IMR-90 (cell line): Measurements from ENCODE around the gene TBC1D8. TPM values are rescaled to one million over a fixed set of nuclear protein-coding genes. Genes with fewer than 3 reads are reported as not detected.

ENCODE experiments used
- ATAC-seq: fragments of 200-7000 bp; cut with Tn5 transposase; 2 replicates; pipeline ENCODE4 v1.9.1; 2020; ENCODE audit warnings: low read depth, mild to moderate bottlenecking, moderate library complexity
- BruUV-seq: library from RNA; stranded (reverse); fragments of 400-500 nt; replicated peaks from 2 replicates; lab custom pipeline; 2021; lab: Mats Ljungman, UMichigan
- CTCF ChIA-PET: fragments of 300-600 bp; formaldehyde crosslinking; extraction: SDS; loops from one replicate; lab custom pipeline; 2021; ENCODE audit warnings: antibody characterized with exemption; lab: Yijun Ruan, JAX
- POLR2A ChIA-PET: fragments of 300-600 bp; sonication (Branson Sonifier 250); formaldehyde crosslinking; loops from one replicate; lab custom pipeline; 2022; ENCODE audit warnings: antibody characterized with exemption; ENCODE audit not compliant: unreplicated experiment; lab: Charles Lee
- DNase-seq: peaks from one replicate; pipeline ENCODE4 v3.0.0; 2013
- H2AFZ ChIP-seq: replicated peaks from 2 replicates; pipeline ENCODE3; 2013; ENCODE audit warnings: low read length, mild to moderate bottlenecking; ENCODE audit not compliant: poor library complexity
- H2AK5ac ChIP-seq: 2 replicates; pipeline ENCODE4 v1.6.1; 2013; ENCODE audit warnings: low read depth, low read length, inconsistent platforms
- H2AK9ac ChIP-seq: replicated peaks from 2 replicates; pipeline ENCODE3; 2013; ENCODE audit warnings: mild to moderate bottlenecking, low read depth, low read length, moderate library complexity; ENCODE audit not compliant: poor library complexity
- H2BK120ac ChIP-seq: 2 replicates; pipeline ENCODE4 v1.6.1; 2013; ENCODE audit warnings: low read depth, low read length, inconsistent platforms
- H2BK15ac ChIP-seq: 3 replicates; pipeline ENCODE4 v1.6.1; 2013; ENCODE audit warnings: low read depth, low read length, inconsistent platforms
- H2BK20ac ChIP-seq: 2 replicates; pipeline ENCODE4 v1.6.1; 2013; ENCODE audit warnings: low read depth, mild to moderate bottlenecking, inconsistent platforms, low read length, moderate library complexity
- H2BK5ac ChIP-seq: 2 replicates; pipeline ENCODE4 v1.6.1; 2013; ENCODE audit warnings: mild to moderate bottlenecking, low read depth, low read length, inconsistent platforms; ENCODE audit not compliant: poor library complexity, severe bottlenecking
- H3K14ac ChIP-seq: replicated peaks from 2 replicates; pipeline ENCODE4 v1.6.1; 2013; ENCODE audit warnings: low read depth, low read length, inconsistent platforms
- H3K18ac ChIP-seq: 2 replicates; pipeline ENCODE4 v1.6.1; 2013; ENCODE audit warnings: low read depth, low read length, control low read depth
- H3K23ac ChIP-seq: 2 replicates; pipeline ENCODE4 v1.6.1; 2013; ENCODE audit warnings: low read depth, low read length, inconsistent platforms
- H3K27ac ChIP-seq: 2 replicates; pipeline ENCODE4 v1.5.1; 2013; ENCODE audit warnings: mild to moderate bottlenecking, control low read depth, low read length; ENCODE audit not compliant: insufficient read depth
- H3K27me3 ChIP-seq: 2 replicates; pipeline ENCODE4 v1.6.1; 2013; ENCODE audit warnings: low read length; ENCODE audit not compliant: control insufficient read depth, insufficient read depth
- H3K36me3 ChIP-seq: 2 replicates; pipeline ENCODE4 v1.6.1; 2013; ENCODE audit warnings: low read length, mixed read lengths; ENCODE audit not compliant: control insufficient read depth, insufficient read depth
- H3K4ac ChIP-seq: 2 replicates; pipeline ENCODE4 v1.6.1; 2013; ENCODE audit warnings: low read depth, low read length, inconsistent platforms
- H3K4me1 ChIP-seq: 2 replicates; pipeline ENCODE4 v1.6.1; 2013; ENCODE audit warnings: low read length, mixed read lengths; ENCODE audit not compliant: control insufficient read depth, insufficient read depth
- H3K4me2 ChIP-seq: 2 replicates; pipeline ENCODE4 v1.6.1; 2013; ENCODE audit warnings: low read depth, mild to moderate bottlenecking, control low read depth, low read length, moderate library complexity
- H3K4me3 ChIP-seq: 2 replicates; pipeline ENCODE4 v1.5.1; 2013; ENCODE audit warnings: low read depth, mild to moderate bottlenecking, control low read depth, low read length, moderate library complexity; ENCODE audit not compliant: insufficient read depth
- H3K56ac ChIP-seq: 2 replicates; pipeline ENCODE4 v1.6.1; 2013; ENCODE audit warnings: low read length, inconsistent platforms; ENCODE audit not compliant: insufficient read depth; ENCODE audit errors: extremely low read depth
- H3K79me1 ChIP-seq, 2 experiments: 2 replicates each; pipeline ENCODE4 v1.6.1; 2013; ENCODE audit warnings: low read length in 2 of 2, inconsistent platforms in 1 of 2, low read depth in 1 of 2
- H3K9ac ChIP-seq: 2 replicates; pipeline ENCODE4 v1.6.1; 2013; ENCODE audit warnings: low read depth, low read length, control low read depth
- H3K9me1 ChIP-seq: 2 replicates; pipeline ENCODE4 v1.6.1; 2013; ENCODE audit warnings: low read length, inconsistent platforms; ENCODE audit not compliant: insufficient read depth
- H3K9me3 ChIP-seq: 2 replicates; pipeline ENCODE4 v1.6.1; 2013; ENCODE audit warnings: low read length; ENCODE audit not compliant: control insufficient read depth, insufficient read depth
- H4K20me1 ChIP-seq: 2 replicates; pipeline ENCODE4 v1.6.1; 2013; ENCODE audit warnings: low read length, inconsistent platforms; ENCODE audit not compliant: insufficient read depth
- H4K5ac ChIP-seq: 2 replicates; pipeline ENCODE4 v1.6.1; 2013; ENCODE audit warnings: mild to moderate bottlenecking, low read depth, low read length, control low read depth
- H4K8ac ChIP-seq, 2 experiments: 2 replicates each; pipeline ENCODE4 v1.6.1; 2013; ENCODE audit warnings: low read depth in 2 of 2, low read length in 2 of 2, control low read depth in 1 of 2, inconsistent platforms in 1 of 2
- H4K91ac ChIP-seq: 2 replicates; pipeline ENCODE4 v1.6.1; 2013; ENCODE audit warnings: low read depth, low read length, inconsistent platforms; ENCODE audit not compliant: insufficient read depth
- CTCF ChIP-seq: conservative IDR thresholded peaks from 2 replicates; pipeline ENCODE4 v1.5.1; 2012; ENCODE audit warnings: mild to moderate bottlenecking, low read depth, low read length, improper control_type of control experiment
- FOS ChIP-seq: fragments of 150-350 bp; IDR thresholded peaks from 2 replicates; pipeline ENCODE4 v1.6.1; 2016; ENCODE audit warnings: low read depth, low read length
- MAFK ChIP-seq: IDR thresholded peaks from 2 replicates; pipeline ENCODE4 v1.6.1; 2012; ENCODE audit warnings: low read depth, low read length, improper control_type of control experiment
- MAZ ChIP-seq: IDR thresholded peaks from 2 replicates; pipeline ENCODE4 v1.6.1; 2012; ENCODE audit warnings: low read depth, mild to moderate bottlenecking, low read length, improper control_type of control experiment, moderate library complexity, borderline replicate concordance
- POLR2A ChIP-seq: IDR thresholded peaks from 2 replicates; pipeline ENCODE4 v1.6.1; 2012; ENCODE audit warnings: mild to moderate bottlenecking, low read depth, low read length
- SMC3 ChIP-seq: fragments of 150-350 bp; IDR thresholded peaks from 2 replicates; pipeline ENCODE4 v1.6.1; 2016; ENCODE audit warnings: low read depth, mild to moderate bottlenecking, antibody characterized with exemption, low read length, moderate library complexity
- WGBS, 2 experiments: methylation state at CpG; one replicate each; pipeline versions ENCODE4 v1.1.5 to v1.1.7; 2013; ENCODE audit warnings: missing lambda C conversion rate in 2 of 2; ENCODE audit not compliant: insufficient read length in 1 of 2; ENCODE audit errors: extremely low coverage in 2 of 2; 5-methylcytosine and 5-hydroxymethylcytosine counted together
- dilution Hi-C: fragments of 300-500 bp; cut with HindIII; formaldehyde crosslinking; loops from one replicate; pipeline ENCODE4 v1.14.3; 2018; ENCODE audit warnings: low sequenced_read_pairs; ENCODE audit not compliant: unreplicated experiment
- in situ Hi-C: fragments of 300-500 bp; cut with MboI; formaldehyde crosslinking; loops from 3 replicates; pipeline ENCODE4 v1.14.3; 2019; ENCODE audit warnings: low sequenced_read_pairs, inconsistent platforms, mixed read lengths
- intact Hi-C: fragments of 100-400 bp; cut with micrococcal nuclease; formaldehyde crosslinking; loops from 2 replicates; pipeline ENCODE4 v1.10.0; 2022
- polyA plus RNA-seq, 3 experiments: library from polyadenylated mRNA; depleted of rRNA; stranded (reverse); fragments of >200 nt; gene quantifications; 2 replicates each; pipeline ENCODE4 v1.2.3, GENCODE V29; 2012; ENCODE audit warnings: low replicate concordance in 1 of 3
- total RNA-seq: library from RNA; depleted of rRNA; stranded (reverse); fragments of >200 nt; gene quantifications from 2 replicates; pipeline ENCODE4 v1.2.3, GENCODE V29; 2012

The TBC1D8 gene
- total and polyA plus RNA-seq, 2 of the 4 experiments (the other 2 are of a cell fraction): 1.3 to 1.5 TPM

GRCh38 chr2:101139495-101139894 lies 11.7 kb downstream of the TBC1D8 start:
- intact Hi-C loops (no loop called here), dilution Hi-C loops (no loop called here), in situ Hi-C loops (no loop called here)
- Histone ChIP-seq H3K9me1 (peaks cover 2% of the 10 kb centered on the region; the same call in 1 of the 2 replicates), H3K27me3 (peaks cover 3% of the 10 kb centered on the region), H3K23ac (no peak overlapping the region), H4K8ac (no peak overlapping the region), H2AK5ac (no peak overlapping the region), H2BK5ac (no peak overlapping the region), H3K56ac (no peak overlapping the region), H3K4me2 (no peak overlapping the region), H2AK9ac (no peak overlapping the region), H2BK20ac (no peak overlapping the region), H3K9me3 (no peaks in the 10 kb centered on the region), H2AFZ (no peak overlapping the region), H3K14ac (no peak overlapping the region), H2BK120ac (no peak overlapping the region), H3K4me3 (no peak overlapping the region), H4K5ac (no peak overlapping the region), H4K91ac (no peak overlapping the region), H3K27ac (no peak overlapping the region), H3K18ac (no peak overlapping the region), H3K79me1 (peaks cover 0 to 33% of the 10 kb centered on the region in 2 experiments; a peak in 2 of 4 replicates), H2BK15ac (no peak overlapping the region), H3K36me3 (no peaks in the 10 kb centered on the region), H3K9ac (no peak overlapping the region), H4K20me1 (no peaks in the 10 kb centered on the region; the same call in 1 of the 2 replicates), H3K4ac (no peak overlapping the region), H3K4me1 (no peaks in the 10 kb centered on the region)
- DNase-seq (no peak), ATAC-seq (no peak)
- no peak for TF ChIP-seq FOS
- TF ChIP-seq MAFK: no peak
- no peak for TF ChIP-seq POLR2A
- no peak for TF ChIP-seq SMC3
- no peak for TF ChIP-seq CTCF
- TF ChIP-seq MAZ: no peak
- 78% methylated on average over 2 of the region's 4 CpGs; no CpG with 5 or more reads in 1 of the 2 experiments for WGBS, 2 experiments
- ChIA-PET CTCF (no interaction called here), POLR2A (no interaction called here)
- no TSS peak for BruUV-seq
